Activated gamma-delta T cell treated with Interleukin-2 at 50 U/mL for 16 hours (primary cell): ENCODE data around the gene ZMYM2.
A peak's percentile ranks its signal among the peaks of the same experiment; 100 is the strongest.

Source experiments
- DNase-seq: peaks from one replicate; pipeline ENCODE4 v3.0.0-alpha.2; 2020

Gene ZMYM2

DNA sequence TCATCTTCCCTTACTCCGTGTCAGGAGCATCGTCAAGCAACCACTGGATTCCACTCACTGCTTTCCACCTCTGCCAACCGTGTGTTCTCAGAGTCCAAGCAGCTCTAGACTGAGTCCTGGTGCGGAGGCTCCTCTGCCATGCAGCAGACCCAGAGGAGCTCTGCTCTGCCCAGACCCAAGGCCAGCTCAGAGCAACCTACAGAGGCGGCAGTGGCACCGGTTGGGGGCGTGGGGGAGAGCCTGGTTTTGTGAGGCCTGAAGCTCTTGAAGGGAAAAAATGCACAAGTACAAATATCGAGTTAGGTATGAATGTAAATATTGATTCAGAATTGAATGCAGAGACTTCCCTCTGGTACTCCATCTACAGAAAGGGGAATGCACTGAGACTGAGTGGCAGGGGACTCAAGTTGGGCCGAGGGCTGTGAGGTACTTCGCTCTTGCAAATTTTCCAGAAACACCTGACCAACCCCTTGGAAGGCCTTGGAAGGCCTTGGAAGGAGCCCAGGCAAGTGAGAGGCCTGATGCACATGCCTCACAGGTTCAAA lies 155.6 kb downstream of the ZMYM2 start:
- DNase-seq, result no peak

DNA sequence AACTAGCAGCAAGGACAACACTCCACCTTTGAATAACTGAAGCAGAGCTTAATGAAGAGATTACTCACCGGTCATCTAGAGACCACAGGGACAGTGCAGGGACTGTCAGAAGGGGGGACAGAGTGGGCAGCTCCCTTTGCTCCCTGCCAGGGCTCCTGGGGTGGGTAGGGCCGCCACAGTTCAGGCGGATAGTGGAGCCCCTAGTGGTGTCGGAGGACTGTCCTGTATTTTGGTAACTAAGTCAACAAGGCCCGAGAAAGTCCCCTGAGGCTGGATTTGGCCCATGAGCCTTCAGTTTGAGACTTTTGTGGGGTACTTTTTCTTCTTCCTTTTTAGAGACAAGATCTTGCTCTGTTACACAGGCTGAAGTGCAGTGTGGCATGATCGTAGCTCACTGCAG lies 157.7 kb downstream of the ZMYM2 start:
- no peak for DNase-seq

DNA sequence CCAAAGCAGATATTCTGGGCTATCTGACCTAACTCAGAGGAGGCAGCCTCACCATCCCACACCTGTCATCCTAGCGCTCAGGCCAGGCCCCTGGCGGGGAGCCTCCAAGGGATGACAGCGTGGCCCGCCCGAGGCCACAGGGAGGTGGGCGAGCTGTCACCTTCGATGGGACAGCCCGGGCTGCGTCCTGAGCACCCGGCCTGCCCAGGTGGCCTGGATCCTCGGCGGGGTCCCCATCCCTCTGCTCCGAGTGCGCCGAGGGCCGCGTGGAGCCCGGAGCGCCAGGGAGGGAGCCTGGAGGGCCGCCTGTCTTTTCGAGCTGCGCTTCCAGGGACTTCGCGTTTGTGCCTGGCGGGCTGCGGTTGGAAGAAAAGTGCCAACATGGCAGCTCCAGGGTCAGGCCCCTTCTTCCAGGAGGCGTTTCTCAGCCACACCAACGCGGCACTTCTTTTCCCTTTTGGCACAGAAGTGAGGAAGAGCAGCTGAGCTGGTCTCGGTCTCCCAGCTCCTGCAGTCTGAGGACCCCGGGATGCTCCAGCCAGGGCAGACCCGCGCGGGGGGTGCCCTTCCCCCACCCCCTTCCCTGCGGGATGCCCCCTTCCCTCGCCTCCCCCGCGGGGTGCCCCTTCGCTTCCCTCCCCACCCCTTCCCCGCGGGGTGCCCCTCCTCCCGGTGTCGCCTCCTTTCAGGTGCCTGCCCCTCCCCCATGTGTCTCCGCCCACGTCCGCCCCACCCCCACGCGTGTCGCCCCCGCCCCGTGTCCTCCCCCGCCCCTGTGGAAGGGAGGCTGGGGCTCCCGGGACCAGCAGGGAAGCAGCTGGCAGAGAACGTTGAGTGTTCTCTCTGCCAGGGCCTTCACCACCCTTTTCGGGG lies 160.0 kb downstream of the ZMYM2 start:
- DNase-seq, result peak; percentile 35

DNA sequence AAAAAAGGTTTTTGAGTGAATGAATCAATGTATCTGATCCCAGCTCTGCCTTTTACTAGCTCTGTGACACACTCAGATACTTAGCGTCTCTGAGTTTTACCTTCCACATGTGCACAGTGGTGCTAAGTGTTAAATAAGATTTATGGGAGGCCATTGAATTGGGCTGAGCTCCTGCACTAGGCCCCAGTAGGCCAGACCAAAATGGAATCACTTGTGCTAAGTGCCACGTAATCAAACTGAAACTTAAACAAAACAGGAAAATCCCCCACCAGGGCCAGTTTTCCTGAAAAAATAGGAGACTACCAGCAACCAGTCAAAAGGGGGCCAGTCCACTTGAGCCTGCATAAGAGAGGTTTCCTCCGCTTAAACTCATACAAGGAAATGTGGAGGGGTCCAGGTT lies 161.4 kb downstream of the ZMYM2 start:
- DNase-seq, result no peak

DNA sequence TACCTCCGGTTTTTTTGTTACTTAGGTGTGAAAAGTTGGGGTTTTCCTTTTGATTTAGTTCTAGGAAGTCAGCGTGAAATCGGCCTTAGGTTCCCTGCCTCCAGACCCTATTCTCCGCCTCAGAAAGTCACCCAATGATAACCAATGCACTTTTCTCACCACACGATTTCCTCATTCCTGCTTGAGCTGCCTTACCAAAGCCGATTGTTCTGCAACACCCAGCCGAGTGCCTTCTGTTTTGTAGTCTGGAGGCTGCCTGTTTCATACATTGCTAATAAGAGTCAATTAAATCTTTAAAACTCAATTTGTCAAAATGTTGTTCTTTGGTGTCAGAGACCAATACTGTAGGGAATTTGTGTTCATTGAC lies 162.6 kb downstream of the ZMYM2 start:
- no peak for DNase-seq

DNA sequence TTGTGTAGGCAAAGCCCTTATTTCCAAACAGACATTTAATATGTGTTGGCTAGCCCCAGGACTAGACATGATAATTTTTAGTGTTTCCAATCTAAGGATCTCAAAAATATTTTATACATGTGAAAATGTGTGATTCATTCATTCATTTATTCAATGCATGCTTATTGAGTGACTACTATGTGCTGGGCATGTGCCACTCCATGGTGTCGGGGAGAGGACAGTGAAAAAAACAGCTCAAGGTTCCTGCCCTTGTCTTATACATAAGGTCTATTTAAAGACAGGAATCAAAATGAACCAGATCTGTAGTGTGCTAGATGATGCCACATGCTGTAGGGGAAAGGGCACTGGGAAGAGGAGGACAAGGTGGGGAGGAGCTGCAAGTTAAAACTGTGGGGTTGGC lies 165.8 kb downstream of the ZMYM2 start:
- no peak for DNase-seq

DNA sequence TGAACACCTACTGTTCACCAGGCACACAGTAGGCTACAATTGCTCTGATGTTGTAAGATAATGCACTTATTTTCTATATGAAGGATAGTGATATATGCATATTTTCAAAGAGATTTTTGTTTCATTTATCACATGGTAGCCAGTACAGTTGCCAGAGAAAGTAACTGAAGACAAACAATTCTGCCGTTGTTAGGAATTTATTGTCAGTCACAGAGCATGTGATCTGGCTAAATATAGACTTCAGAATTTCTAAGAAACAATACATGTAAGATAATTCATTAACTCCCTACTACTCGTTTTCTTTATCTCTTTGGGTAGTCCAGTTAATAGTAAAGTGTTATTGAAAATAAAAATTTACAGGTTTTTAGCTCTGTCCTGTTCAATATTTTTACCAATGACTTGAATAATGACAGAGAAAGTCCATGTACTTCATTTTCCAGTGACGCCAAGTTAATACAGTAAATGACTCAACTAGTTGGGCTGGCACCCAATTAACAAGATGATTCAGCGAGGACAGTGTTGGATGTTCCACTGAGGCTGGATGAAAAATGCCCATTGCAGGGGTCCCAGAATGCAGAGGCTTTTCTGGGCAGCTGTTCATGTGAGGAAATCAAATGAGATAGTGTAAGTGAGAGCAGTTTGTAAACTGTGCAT lies 166.7 kb downstream of the ZMYM2 start:
- no peak for DNase-seq

DNA sequence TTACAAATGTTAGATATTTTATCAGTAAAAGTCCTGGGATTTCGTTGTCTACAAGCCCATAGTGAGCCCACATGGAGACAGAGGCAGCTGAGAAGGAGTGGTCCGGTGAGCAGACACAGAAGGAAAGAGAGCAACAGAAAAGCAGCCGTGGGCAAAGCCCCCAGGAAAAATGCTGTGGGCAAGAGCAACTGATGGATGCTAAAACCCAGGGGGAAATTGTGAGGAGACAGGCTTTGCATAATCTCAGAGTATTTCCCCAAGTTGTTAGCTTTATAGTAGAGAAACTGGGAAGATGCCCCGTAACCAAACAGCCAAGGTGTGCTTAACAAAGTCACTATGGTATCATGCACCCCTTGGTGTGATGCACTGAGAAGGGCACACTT lies 167.2 kb downstream of the ZMYM2 start:
- no peak for DNase-seq

DNA sequence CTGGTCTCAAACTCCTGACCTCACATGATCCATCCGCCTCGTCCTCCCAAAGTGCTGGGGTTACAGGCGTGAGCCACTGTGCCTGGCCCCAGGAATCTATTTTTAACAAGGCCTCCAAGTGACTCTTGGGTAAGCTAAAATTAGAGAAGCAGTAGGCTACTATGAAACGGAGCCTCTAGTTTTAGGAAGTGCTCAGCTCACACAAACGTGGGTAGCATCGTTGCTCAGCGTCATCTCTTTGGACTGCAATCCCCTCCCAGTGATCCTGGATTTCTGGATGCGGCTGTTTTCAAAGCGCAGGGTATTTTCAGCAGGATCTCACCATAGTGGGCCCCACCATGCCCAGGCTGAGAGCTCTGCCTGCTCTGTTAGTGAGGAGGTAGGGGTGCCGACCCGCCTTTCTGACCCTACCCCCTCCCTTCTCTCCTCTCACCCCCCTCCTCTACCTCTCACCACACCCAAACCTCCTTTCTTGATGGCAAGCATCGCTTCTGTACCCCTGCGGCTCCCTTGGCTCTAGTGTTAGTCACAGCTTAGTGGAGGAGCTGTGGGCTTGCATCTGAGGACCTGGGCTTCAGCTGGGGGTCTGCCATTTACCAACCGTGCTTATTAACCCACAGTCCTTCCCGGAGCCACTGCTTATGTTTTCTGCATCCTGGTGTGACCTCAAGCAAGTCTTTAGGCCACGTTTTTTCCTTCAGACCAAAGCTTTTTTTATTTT lies 168.2 kb downstream of the ZMYM2 start:
- no peak for DNase-seq

DNA sequence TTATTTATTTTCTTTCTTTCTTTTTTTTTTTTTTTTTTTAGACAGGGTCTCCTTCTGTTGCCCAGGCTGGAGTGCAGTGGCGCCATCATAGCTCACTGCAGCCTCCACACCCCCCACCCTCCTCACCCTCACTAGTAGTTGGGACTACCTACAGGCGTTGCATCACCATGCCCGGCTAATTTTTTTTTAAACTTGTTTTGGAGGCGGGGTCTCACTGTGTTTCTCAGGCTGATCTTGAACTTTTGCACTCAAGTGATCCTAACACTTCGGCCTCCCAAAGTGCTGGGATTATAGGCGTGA lies 168.7 kb downstream of the ZMYM2 start:
- no peak for DNase-seq

DNA sequence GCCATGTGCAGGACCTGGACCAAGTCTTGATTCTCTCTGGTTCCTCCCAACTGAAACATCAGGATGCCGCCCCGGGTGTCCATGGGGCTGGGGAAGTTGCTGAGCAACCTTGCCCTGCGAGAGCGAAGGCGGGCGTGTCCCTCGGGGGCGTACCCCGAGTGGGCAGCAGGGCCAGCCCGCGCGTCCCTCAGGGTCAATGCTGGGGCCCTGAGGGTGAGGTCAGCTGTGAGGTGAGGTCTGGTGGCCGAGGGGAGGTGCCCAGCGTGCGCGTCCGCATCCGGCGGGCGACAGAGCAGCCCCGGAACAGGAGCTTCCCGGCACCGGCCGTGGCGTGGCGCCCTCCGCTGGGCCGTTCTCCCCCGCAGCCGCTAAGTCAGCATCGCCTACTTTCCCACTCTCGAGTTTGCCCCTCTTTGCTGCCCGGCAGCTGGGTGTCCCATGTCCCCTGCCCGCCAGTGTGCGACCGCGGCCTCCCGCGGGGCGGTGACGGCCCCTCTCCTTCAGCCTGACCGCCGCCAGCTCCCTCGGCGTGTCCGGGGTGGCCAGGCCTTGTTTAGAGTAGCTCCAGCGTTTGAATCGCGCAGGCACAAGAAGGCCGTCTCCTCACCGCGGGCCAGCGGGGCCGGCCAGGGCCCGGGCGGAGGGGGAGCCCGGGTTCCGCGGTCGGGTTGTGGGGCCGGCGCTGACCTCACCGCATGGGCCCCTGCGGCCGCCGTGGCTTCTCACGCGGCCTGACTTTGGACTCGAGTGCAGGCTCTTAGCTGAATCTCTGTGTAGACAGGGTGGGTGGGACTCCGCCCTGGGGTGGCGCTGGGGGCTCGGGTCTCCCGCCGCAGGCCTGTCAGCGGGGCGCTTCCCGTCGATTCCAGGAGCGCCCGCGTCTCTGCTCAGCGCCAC lies 169.3 kb downstream of the ZMYM2 start:
- peak; percentile 27 for DNase-seq

DNA sequence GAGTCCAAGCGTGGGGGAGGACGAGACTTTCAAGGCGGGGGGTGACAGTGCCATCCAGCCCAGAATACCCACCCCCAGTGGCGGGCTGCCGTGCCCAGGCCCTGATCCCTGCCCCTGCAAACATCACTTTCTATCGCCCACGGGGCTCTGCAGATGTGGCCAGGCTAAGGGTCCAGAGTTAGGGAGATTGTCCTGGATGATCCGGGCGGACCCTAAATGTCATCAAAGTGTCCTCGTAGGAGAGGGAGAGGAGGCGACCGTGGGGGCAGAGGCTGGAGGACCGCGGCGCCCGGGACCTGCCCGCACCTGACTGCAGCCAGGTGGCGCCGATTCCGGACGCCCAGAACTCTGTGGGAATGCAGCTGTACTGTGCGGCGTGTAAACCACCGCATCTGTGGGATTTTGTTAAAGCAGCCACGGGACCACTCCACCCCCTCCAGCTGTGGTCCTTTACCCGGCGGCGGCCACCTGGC lies 170.0 kb downstream of the ZMYM2 start:
- no peak for DNase-seq

DNA sequence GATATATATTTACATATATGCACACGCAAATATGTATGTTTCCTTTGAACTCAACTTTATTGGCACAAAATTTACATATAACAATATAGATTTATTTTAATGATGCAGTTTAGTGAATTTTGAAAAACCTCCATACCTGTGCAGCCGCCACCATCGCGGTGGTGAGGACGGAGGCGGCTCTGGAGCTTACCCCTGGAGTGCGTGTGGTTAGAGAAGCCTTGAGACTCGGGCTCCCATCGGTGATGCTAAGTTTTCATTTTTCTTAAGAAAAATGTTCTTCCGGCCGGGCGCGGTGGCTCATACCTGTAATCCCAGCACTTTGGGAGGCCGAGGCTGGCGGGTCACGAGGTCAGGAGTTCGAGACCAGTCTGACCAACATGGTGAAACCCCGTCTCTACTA lies 170.5 kb downstream of the ZMYM2 start:
- DNase-seq, result no peak

DNA sequence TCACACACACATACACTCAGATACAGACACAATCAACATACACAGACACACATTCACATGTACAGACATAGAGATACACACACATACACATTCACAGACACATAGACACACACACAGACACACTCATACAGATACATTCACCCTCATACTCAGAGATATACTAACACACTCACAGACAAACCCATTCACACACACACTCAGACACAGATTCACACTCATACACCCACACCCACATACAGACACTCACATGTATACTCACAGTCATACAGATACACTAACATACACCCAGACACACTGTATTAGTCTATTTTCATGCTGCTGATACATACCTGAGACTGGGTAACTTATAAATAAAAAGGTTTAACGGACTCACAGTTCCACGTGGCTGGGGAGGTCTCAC lies 171.5 kb downstream of the ZMYM2 start:
- DNase-seq, result no peak

DNA sequence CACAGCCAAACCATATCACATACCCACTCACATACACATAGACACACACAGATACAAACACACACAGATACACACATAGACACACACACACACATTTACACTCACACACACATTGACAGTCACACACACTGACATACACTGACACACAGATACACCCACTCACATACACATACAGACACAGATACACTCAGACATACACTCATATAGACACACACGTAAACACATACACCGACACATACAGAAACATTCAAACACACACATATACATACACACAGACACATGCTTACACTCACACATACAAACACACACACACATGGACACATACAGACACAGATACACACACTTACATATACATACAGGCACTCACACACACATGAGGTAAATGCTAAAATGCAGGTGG lies 172.1 kb downstream of the ZMYM2 start:
- DNase-seq, result no peak

DNA sequence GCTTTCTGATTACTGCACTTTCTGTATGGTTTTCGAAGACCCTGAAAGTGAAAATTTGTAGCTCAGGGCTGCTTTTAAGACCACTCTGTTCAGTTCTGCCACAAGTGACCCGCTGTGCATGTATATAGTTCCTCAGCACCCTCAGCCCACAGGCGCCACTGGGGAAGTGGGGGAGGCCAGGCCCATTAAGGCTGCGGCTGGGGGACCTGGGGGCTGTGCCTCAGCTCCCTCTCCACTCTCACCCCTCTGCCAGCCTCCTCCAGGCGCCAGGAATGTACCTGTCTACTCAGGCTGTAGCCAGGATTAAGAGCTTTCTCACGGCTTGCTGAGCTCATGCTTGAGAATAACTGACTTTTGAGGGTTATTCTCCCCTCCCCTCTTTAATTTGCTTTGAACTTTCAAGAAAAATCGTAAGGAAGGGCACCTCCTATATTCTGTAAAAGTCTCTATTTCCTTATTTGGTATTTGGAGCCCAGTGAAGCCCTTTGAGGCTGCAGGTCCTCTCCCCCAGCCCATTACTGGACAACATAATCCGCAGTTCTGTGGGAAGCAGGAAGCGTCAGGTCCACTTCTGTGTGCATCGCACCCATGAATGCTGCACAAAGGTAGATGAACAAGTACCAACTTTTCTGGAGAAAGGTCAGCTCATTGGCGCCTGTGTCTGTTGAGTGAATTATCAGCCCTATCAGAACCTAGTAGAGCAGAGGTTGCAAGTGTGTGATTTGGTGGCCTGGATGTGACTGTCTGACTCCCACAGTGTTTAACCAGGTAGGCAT lies 172.7 kb downstream of the ZMYM2 start:
- DNase-seq, result no peak

DNA sequence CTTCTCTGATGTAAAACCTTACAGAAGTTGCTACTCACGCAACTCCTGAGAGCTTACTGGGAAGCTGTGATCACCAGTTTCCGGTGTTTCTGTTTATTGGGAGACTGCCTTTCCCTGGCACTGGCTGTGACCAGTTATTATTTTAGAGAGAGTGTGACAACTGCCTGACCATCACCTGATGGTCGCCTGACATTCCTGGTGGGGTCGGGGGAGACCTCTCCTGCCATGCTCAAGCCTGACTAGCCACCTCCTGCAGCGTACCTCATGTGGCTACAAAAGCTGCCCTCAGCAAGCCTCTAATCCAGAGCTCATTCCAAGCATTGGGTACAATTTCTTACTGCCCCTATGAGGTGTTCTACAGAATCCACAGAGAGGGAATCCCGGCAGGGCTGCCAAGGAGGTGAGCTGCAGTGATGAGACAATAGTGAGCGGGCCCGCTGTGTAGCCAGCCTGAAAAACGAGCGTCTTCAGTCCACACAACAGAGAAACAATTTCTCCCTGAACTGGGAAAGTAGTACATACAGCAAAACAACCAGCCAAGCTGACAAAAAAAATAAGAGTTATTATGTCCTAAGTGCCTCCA lies 173.6 kb downstream of the ZMYM2 start:
- no peak for DNase-seq

DNA sequence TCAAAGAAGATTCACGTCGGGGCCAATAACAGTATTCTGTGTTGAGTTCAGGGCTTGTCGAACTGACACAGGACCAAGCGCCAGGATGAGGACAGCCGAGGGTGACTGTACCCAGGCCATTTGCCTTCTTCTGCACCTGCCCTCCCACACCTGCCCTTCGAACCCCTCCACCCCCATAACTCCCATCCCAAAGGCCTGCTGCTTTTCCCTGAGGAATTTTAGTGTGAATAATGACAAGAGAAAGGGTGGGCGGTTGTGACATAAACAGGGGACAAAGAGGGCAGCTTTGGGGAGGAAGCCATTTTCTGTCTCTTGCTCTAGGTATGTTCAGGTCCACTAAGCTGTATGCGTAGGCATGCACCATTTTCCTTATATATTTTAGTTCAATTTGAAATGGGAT lies 176.2 kb downstream of the ZMYM2 start:
- no peak for DNase-seq

DNA sequence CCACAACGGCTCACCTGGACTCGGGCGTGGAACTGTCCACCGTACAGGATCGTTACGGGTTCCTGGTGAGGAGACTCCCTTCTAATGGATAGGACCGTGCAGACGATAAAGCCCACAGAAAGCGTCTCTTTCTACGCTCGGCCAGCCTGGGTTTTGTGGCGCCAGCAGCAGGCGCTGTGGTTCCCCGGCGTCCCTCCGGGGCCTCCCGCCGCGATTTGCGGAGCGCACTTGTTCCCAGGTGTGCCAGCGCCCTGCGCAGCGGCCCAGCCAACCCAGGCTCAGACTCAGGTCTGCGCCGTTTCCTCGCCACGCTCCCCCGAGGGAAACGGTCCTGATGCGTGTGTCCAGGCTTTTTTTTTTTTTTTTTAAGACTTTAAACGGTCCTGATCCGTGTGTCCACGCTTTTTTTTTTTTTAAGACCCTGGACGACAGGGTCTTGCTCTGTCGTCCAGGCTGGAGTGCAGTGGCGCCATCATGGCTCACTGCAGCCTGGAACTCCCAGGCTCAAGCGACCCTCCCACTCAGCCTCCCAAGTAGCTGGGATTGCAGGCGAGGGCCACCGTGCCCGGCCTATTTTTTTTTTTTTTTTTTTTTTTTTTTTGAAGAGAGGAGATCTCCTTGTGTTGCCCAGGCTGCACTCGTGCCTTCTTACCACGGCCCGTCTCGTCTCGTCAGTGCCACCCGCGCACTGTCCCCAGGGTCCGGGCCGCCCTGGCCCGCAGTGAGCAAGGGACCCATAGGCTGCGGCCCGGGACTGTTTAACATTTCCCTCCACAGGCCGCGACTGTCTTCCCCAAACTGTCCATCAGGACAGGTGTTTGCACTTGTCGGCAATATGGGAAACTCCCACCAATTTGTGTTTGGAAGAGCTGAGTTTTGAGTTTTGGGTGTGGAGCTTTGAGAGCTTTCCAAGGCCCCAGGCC lies 178.5 kb downstream of the ZMYM2 start:
- DNase-seq, result no peak

DNA sequence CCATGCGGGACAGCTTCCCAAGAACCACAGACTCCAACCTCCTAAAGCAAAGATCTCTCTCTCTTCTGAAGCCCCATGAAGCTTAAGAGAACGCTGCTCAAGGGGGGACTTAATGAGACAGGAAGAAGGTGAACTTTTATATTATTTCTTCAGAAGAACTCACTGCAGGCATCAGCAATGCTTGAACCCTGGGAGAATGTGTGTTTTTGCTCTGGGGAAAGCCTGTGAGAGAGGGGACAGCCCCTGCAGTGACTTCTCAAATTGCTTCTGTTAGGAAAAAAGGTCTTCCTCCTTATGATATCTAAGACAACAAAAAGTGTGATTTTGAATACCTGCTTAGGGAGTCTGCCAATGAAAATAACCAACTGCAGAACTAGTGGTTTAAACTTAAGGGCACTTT lies 179.3 kb downstream of the ZMYM2 start:
- DNase-seq, result no peak
